HL-60 (cell line): Measurements from ENCODE around the gene LITAFD.

ENCODE experiments used
- DNase-seq, 2 experiments: peaks; one replicate each; pipeline ENCODE4 v3.0.0-alpha.2; 2010 to 2020; ENCODE audit warnings: low read depth in 1 of 2, low spot score in 1 of 2
- H3K27ac ChIP-seq: fragments of 250-450 bp; sonication (Bioruptor Pico); replicated peaks from 2 replicates; pipeline ENCODE4 v1.5.1; 2020; ENCODE audit warnings: mild to moderate bottlenecking, moderate library complexity
- H3K27me3 ChIP-seq: fragments of 250-450 bp; sonication (Bioruptor Pico); 2 replicates; pipeline ENCODE4 v1.5.1; 2021; ENCODE audit warnings: mild to moderate bottlenecking, moderate library complexity; ENCODE audit not compliant: insufficient read depth, poor library complexity, severe bottlenecking
- H3K4me3 ChIP-seq: replicated peaks from 2 replicates; pipeline ENCODE4 v1.5.1; 2011; ENCODE audit warnings: mild to moderate bottlenecking, control low read depth, low read length; ENCODE audit not compliant: insufficient read depth
- CTCF ChIP-seq: IDR thresholded peaks from one replicate; pipeline ENCODE4 v1.5.1; 2011; ENCODE audit warnings: low read length, control low read depth, inconsistent platforms; ENCODE audit not compliant: insufficient read depth
- GABPA ChIP-seq: IDR thresholded peaks from 2 replicates; pipeline ENCODE4 v1.6.1; 2012; ENCODE audit warnings: low read depth
- POLR2AphosphoS5 ChIP-seq: IDR thresholded peaks from 2 replicates; pipeline ENCODE4 v1.6.1; 2012; ENCODE audit warnings: low read depth
- REST ChIP-seq: IDR thresholded peaks from 2 replicates; pipeline ENCODE4 v1.6.1; 2012; ENCODE audit warnings: low read depth; ENCODE audit not compliant: insufficient replicate concordance
- SPI1 ChIP-seq: IDR thresholded peaks from 2 replicates; pipeline ENCODE4 v1.6.1; 2012; ENCODE audit warnings: low read depth, mild to moderate bottlenecking, borderline replicate concordance

LITAFD gene

DNA sequence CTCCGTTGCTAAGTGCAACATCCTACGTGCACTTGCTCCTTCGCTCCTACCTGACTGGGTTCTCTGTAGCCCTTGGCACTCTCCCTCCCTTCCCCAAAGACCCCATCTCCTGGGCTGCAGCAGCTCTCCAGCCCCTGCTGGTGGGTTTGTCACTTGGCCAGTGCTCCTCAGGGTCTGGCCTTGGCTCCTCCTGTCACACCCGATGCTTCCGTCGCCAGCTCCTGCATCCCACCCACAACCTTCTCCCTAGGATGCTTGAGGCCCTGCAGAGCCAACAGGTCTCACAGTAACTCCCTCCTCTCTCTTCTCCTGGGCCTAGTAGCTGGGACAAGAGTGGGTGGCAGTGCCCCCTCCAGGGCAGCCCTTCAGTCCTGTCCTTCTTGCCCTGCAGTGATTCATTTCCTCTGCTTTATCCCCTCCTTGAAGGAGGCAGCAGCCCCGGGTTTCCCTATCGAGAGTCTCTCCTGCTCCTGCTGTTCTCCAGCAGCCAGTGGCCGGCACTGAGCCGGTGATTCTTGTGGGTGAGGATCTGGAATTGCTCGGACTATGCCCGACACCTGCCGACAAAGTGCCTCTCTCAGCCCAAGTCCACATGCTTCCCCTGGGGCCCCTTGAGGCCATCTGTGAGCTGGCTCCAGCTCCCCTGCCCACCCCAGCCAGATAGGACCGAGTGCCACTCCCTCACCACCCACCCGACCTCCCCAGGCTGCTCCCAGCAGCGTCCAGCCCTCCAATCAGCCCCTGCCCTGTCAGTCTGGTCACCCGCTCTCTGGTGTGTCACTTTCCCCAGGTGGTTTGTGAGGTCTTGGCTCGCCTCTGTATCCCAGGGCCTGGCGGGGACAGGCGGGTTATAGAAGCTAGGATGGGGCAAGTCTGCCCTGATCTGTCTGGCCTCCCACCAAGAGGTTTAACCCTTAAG, 3.8 kb downstream of the LITAFD start:
- no peak for DNase-seq
- no peak overlapping the region for H3K4me3 ChIP-seq
- peaks cover 17% of the 10 kb centered on the region for H3K27me3 ChIP-seq
- TF ChIP-seq CTCF: no peak
- TF ChIP-seq POLR2AphosphoS5: no peak
- TF ChIP-seq GABPA: no peak
- TF ChIP-seq REST: no peak
- no peak for TF ChIP-seq SPI1
- H3K27ac ChIP-seq: no peak overlapping the region

DNA sequence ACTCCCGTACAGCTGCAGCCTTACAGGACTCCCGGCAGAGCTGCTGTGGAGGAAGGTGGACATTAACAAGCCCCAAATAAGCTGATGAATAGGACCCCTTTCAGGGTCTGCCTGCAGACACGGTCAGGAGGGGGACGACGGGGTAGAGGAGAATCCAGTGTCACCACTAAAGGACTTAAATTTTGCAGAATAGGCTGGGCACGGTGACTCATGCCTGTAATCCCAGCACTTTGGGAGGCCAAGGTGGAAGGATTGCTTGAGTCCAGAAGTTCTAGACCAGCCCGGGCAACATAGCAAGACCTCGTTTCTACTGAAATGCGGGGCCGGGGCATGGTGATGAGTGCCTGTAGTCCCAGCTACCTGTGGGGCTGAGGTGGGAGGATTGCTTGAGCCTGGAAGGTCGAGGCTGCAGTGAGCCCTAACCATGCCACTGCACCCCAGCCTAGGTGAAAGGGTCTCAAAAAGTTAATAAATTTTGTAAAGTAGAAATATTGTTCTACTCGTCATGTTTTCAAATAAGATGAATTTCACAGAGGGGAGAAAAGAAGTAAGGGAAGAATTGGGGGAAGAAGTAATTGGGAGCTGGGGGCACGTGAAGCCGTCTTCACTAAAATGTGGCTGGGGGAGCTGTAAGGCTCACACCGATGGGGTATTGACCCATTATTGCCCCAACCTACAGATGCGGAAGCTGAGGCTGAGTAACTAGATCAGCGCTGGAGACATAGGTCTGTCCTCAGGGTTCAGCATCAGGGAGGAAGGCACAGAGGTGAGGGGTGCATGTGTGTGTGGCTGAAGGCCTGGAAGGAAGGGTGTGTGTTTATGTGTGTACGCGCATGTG, 4.7 kb downstream of the LITAFD start:
- H3K4me3 ChIP-seq: no peak overlapping the region
- H3K27me3 ChIP-seq: peaks cover 17% of the 10 kb centered on the region
- TF ChIP-seq GABPA: no peak
- no peak for TF ChIP-seq CTCF
- no peak for TF ChIP-seq POLR2AphosphoS5
- no peak for TF ChIP-seq SPI1
- no peak for TF ChIP-seq REST
- no peak for DNase-seq
- no peak overlapping the region for H3K27ac ChIP-seq

- Histone ChIP-seq H3K27ac (no peak overlapping the region), H3K27me3 (peaks cover 17% of the 10 kb centered on the region), H3K4me3 (no peak overlapping the region)
- no peak; the same call in 1 of the 2 replicates for TF ChIP-seq POLR2AphosphoS5
- TF ChIP-seq GABPA: no peak
- TF ChIP-seq CTCF: no peak
- no peak for TF ChIP-seq REST
- TF ChIP-seq SPI1: no peak
- DNase-seq: no peak
Measured at GRCh38 chr16:8887431-8887765, 5.2 kb downstream of the LITAFD start.
